K562 (cell line): ENCODE measurements around the gene C19orf85. TPM values are rescaled to one million over a fixed set of nuclear protein-coding genes. Genes with fewer than 3 reads are reported as not detected.

Experiments
- ATF1 ChIP-seq, 2 experiments: fragments of 450-650 bp in 1 of 2; IDR thresholded peaks; 2 replicates each; pipeline ENCODE4 v1.6.1; 2016; ENCODE audit warnings: missing compliant biosample characterization in 1 of 2, missing genetic modification characterization in 1 of 2
- ELK1 ChIP-seq: sonication (generic); formaldehyde crosslinking; IDR thresholded peaks from 2 replicates; pipeline ENCODE4 v1.8.1; 2022; ENCODE audit warnings: missing genetic modification reagents
- HDGF ChIP-seq: fragments of 450-650 bp; IDR thresholded peaks from 2 replicates; pipeline ENCODE4 v1.6.1; 2016
- HSF4 ChIP-seq: fragments of 250-450 bp; sonication (Bioruptor Pico); IDR thresholded peaks from 2 replicates; pipeline ENCODE4 v2.1.2; 2022; ENCODE audit warnings: mild to moderate bottlenecking, moderate library complexity, borderline replicate concordance
- ID3 ChIP-seq, 2 experiments: fragments of 250-450 bp in 1 of 2; fragments of 450-650 bp in 1 of 2; sonication (Bioruptor Pico) in 1 of 2; IDR thresholded peaks; 2 replicates each; pipeline versions ENCODE4 v1.6.1 to v1.8.0; 2016 to 2021; ENCODE audit warnings: mild to moderate bottlenecking in 2 of 2, moderate library complexity in 2 of 2, missing compliant biosample characterization in 1 of 2, missing genetic modification characterization in 1 of 2
- MTA1 ChIP-seq: fragments of 450-650 bp; IDR thresholded peaks from 2 replicates; pipeline ENCODE4 v1.6.1; 2017; ENCODE audit warnings: borderline replicate concordance
- MYBL2 ChIP-seq, 2 experiments: fragments of 450-650 bp in 1 of 2; sonication (generic) in 1 of 2; formaldehyde crosslinking in 1 of 2; IDR thresholded peaks; 2 replicates each; pipeline versions ENCODE4 v1.6.1 to v1.8.1; 2017 to 2022; ENCODE audit warnings: borderline replicate concordance in 1 of 2, inconsistent platforms in 1 of 2, low read depth in 1 of 2, mild to moderate bottlenecking in 1 of 2, missing genetic modification reagents in 1 of 2, moderate library complexity in 1 of 2
- POLR2A ChIP-seq: fragments of 450-650 bp; conservative IDR thresholded peaks from 2 replicates; pipeline ENCODE4 v1.6.1; 2016
- TBL1XR1 ChIP-seq, 2 experiments: IDR thresholded peaks; 2 replicates each; pipeline ENCODE4 v1.6.1; 2012; ENCODE audit warnings: improper control_type of control experiment in 2 of 2, low read length in 2 of 2, mild to moderate bottlenecking in 1 of 2
- U2AF2 ChIP-seq: fragments of 200-400 bp; formaldehyde crosslinking; optimal IDR thresholded peaks from 2 replicates; pipeline ENCODE3; 2017; ENCODE audit warnings: low read depth, mild to moderate bottlenecking, low read length
- ZFP30 ChIP-seq: fragments of 250-450 bp; sonication (Bioruptor Pico); IDR thresholded peaks from 2 replicates; pipeline ENCODE4 v1.8.0; 2022; ENCODE audit warnings: moderate library complexity, mild to moderate bottlenecking, inconsistent platforms, borderline replicate concordance
- ZNF263 ChIP-seq: sonication (generic); formaldehyde crosslinking; IDR thresholded peaks from 2 replicates; pipeline ENCODE4 v1.8.0; 2022; ENCODE audit warnings: mild to moderate bottlenecking, missing genetic modification reagents, borderline replicate concordance
- polyA plus RNA-seq, 8 experiments: library from polyadenylated mRNA; depleted of rRNA in 4 of 8; stranded (reverse) in 5 of 8; unstranded in 3 of 8; fragments of >200 nt; fragmentation: Nextera tagmentation in 2 of 8; fragmentation: Illumina TruSeq in 1 of 8; extraction: Ambion mirVana in 2 of 8; extraction: Trizol in 1 of 8; gene quantifications; 2 replicates each; pipeline versions ENCODE4 v1.2.1 to v1.2.3, GENCODE V29; 2011 to 2014; ENCODE audit warnings: inconsistent platforms in 1 of 8, missing spikeins in 1 of 8
- total RNA-seq, 7 experiments: library from RNA; depleted of rRNA in 6 of 7; stranded (reverse); fragments of >200 nt in 6 of 7; fragmentation: Illumina TruSeq in 2 of 7; extraction: Trizol in 2 of 7; gene quantifications; 2 replicates each; pipeline versions ENCODE4 v1.2.1 to v1.2.3, GENCODE V29; 2011 to 2021; ENCODE audit warnings: low replicate concordance in 1 of 7
- TF ChIP-seq, protein P1 (sequence below): sonication (generic); formaldehyde crosslinking; IDR thresholded peaks from 2 replicates; pipeline ENCODE4 v1.8.1; 2023; ENCODE audit warnings: missing genetic modification reagents, mild to moderate bottlenecking, borderline replicate concordance
- TF ChIP-seq, protein P2 (sequence below): sonication (generic); formaldehyde crosslinking; IDR thresholded peaks from 2 replicates; pipeline ENCODE4 v1.8.1; 2023; ENCODE audit warnings: mild to moderate bottlenecking, missing genetic modification reagents
- TF ChIP-seq, protein P3 (sequence below), 2 experiments: fragments of 450-650 bp in 1 of 2; sonication (generic) in 1 of 2; formaldehyde crosslinking; conservative IDR thresholded peaks; 2 replicates each; pipeline versions ENCODE4 v1.4.0 to v1.8.1; 2020 to 2022; ENCODE audit warnings: mild to moderate bottlenecking in 1 of 2, missing genetic modification reagents in 1 of 2

The C19orf85 gene
- total and polyA plus RNA-seq, 9 of the 15 experiments (the other 6 are each of a cell fraction or from before 2014, with no cell fraction given), result not detected

DNA sequence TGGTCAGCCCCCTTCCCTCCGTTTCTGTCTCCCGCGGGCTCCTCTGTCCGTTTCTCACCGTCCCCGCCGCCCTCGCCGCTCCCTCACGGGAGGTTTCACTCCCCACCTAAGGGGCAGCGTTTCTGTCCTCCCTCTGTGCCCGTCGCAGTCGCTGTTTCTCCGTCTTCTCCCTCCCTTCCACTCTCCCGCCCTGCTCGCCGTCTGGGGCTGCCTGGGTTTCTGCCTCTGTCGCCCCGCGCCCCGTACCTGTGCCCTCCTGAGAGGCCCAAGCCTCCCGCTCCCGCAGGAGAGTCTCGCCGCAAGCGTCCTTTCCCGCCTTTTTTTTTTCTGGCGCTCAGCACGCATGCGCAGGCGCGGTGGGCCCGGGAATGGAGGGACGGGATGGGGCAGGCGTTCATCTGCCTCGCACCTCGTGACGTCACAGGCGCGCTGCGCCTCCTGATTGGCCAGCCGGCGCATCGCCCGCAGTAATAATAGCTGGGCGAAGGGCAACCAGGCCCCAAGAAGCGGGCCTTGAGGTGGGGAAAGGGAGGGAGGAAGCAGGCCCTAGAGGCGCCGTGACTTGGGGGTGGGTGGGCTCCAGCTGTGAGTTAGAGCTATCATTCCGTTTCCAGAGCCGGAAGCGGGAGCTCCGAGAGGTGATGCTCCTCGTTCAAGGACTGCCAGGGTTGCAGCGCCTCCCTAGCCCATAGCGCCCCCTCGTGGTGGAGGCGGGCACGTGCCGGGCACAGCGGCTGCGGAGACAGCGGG lies 39.1 kb upstream of the C19orf85 start (continued):
- peak; percentile 27 to 60; a peak in 2 of 4 replicates for TF ChIP-seq TBL1XR1 (IDR thresholded peaks at IDR 0.05; ENCODE audit: low read length in 2 of 2)
- no peak for TF ChIP-seq ID3 (CRISPR knock-in tag; IDR thresholded peaks at IDR 0.05)
- peak; percentile 65; the same call in 1 of the 2 replicates for TF ChIP-seq ID3 (tag; IDR thresholded peaks at IDR 0.05)
- peak; percentile 89; the same call in 1 of the 2 replicates for TF ChIP-seq ELK1 (CRISPR knock-in tag)
- no peak for TF ChIP-seq MTA1
- TF ChIP-seq HSF4, result no peak
- no peak for TF ChIP-seq HDGF
- no peak for TF ChIP-seq MYBL2 (IDR thresholded peaks at IDR 0.05; ENCODE audit: low read depth)
- TF ChIP-seq MYBL2 (CRISPR knock-in tag; IDR thresholded peaks at IDR 0.05; ENCODE audit: borderline replicate concordance), result peak; percentile 42; the same call in 1 of the 2 replicates
- TF ChIP-seq, protein P1, sequence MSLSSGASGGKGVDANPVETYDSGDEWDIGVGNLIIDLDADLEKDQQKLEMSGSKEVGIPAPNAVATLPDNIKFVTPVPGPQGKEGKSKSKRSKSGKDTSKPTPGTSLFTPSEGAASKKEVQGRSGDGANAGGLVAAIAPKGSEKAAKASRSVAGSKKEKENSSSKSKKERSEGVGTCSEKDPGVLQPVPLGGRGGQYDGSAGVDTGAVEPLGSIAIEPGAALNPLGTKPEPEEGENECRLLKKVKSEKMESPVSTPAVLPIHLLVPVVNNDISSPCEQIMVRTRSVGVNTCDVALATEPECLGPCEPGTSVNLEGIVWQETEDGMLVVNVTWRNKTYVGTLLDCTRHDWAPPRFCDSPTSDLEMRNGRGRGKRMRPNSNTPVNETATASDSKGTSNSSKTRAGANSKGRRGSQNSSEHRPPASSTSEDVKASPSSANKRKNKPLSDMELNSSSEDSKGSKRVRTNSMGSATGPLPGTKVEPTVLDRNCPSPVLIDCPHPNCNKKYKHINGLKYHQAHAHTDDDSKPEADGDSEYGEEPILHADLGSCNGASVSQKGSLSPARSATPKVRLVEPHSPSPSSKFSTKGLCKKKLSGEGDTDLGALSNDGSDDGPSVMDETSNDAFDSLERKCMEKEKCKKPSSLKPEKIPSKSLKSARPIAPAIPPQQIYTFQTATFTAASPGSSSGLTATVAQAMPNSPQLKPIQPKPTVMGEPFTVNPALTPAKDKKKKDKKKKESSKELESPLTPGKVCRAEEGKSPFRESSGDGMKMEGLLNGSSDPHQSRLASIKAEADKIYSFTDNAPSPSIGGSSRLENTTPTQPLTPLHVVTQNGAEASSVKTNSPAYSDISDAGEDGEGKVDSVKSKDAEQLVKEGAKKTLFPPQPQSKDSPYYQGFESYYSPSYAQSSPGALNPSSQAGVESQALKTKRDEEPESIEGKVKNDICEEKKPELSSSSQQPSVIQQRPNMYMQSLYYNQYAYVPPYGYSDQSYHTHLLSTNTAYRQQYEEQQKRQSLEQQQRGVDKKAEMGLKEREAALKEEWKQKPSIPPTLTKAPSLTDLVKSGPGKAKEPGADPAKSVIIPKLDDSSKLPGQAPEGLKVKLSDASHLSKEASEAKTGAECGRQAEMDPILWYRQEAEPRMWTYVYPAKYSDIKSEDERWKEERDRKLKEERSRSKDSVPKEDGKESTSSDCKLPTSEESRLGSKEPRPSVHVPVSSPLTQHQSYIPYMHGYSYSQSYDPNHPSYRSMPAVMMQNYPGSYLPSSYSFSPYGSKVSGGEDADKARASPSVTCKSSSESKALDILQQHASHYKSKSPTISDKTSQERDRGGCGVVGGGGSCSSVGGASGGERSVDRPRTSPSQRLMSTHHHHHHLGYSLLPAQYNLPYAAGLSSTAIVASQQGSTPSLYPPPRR (CRISPR knock-in tag), result peak; percentile 98; the same call in 1 of the 2 replicates
- peak; percentile 84 for TF ChIP-seq ATF1 (CRISPR knock-in tag; IDR thresholded peaks at IDR 0.05)
- TF ChIP-seq ATF1 (tag; IDR thresholded peaks at IDR 0.05), result peak; percentile 99
- TF ChIP-seq, protein P2, sequence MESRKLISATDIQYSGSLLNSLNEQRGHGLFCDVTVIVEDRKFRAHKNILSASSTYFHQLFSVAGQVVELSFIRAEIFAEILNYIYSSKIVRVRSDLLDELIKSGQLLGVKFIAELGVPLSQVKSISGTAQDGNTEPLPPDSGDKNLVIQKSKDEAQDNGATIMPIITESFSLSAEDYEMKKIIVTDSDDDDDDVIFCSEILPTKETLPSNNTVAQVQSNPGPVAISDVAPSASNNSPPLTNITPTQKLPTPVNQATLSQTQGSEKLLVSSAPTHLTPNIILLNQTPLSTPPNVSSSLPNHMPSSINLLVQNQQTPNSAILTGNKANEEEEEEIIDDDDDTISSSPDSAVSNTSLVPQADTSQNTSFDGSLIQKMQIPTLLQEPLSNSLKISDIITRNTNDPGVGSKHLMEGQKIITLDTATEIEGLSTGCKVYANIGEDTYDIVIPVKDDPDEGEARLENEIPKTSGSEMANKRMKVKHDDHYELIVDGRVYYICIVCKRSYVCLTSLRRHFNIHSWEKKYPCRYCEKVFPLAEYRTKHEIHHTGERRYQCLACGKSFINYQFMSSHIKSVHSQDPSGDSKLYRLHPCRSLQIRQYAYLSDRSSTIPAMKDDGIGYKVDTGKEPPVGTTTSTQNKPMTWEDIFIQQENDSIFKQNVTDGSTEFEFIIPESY (CRISPR knock-in tag), result peak; percentile 99
- TF ChIP-seq U2AF2, result no peak
- TF ChIP-seq, protein P3, sequence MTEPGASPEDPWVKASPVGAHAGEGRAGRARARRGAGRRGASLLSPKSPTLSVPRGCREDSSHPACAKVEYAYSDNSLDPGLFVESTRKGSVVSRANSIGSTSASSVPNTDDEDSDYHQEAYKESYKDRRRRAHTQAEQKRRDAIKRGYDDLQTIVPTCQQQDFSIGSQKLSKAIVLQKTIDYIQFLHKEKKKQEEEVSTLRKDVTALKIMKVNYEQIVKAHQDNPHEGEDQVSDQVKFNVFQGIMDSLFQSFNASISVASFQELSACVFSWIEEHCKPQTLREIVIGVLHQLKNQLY (CRISPR knock-in tag; conservative IDR thresholded peaks at IDR 0.05), result peak in 1 of 2 experiments; percentile 97; a peak in 2 of 4 replicates
- no peak for TF ChIP-seq ZFP30 (CRISPR knock-in tag)
- peak; percentile 89 for TF ChIP-seq ZNF263 (CRISPR knock-in tag)
- TF ChIP-seq POLR2A, result no peak
